ENCODE measurements around the gene SORCS1. TPM values are rescaled to one million over a fixed set of nuclear protein-coding genes. Genes with fewer than 3 reads are reported as not detected.

SORCS1 gene
- total RNA-seq, 6 experiments from 2014 or later, result 0.04 to 0.16 (median 0.09) TPM; not detected in 2

- Histone ChIP-seq H3K4me1 (no peaks in the 10 kb centered on the region), H3K4me3 (no peak overlapping the region), H3K9me3 (no peaks in the 10 kb centered on the region), H3K27ac (no peak overlapping the region), H3K27me3 (no peaks in the 10 kb centered on the region), H3K36me3 (no peaks in the 10 kb centered on the region)
- intact Hi-C loops (cut with DNase I), result no loop called here
- TF ChIP-seq POLR2A (IDR thresholded peaks at IDR 0.05), result no peak
- TF ChIP-seq CTCF (IDR thresholded peaks at IDR 0.05), result no peak
- DNase-seq (no peak), ATAC-seq (no peak)
- 80% methylated on average over 4 of the region's 4 CpGs for WGBS (ENCODE audit: insufficient coverage, low coverage, low lambda C conversion rate, missing lambda C conversion rate)
Observed at GRCh38 chr10:106859892-106860652, 304.4 kb downstream of the SORCS1 start.

GRCh38 chr10:106857728-106858127 is 306.8 kb downstream of the SORCS1 start:
- Histone ChIP-seq H3K27me3 (no peaks in the 10 kb centered on the region), H3K9me3 (no peaks in the 10 kb centered on the region), H3K27ac (no peak overlapping the region), H3K36me3 (no peaks in the 10 kb centered on the region), H3K4me3 (no peak overlapping the region), H3K4me1 (no peaks in the 10 kb centered on the region)
- no peak for DNase-seq
- 51% methylated on average over 6 of the region's 6 CpGs for WGBS (ENCODE audit: insufficient coverage, low coverage, low lambda C conversion rate, missing lambda C conversion rate)
- no peak for TF ChIP-seq CTCF (IDR thresholded peaks at IDR 0.05)
- TF ChIP-seq POLR2A (IDR thresholded peaks at IDR 0.05), result no peak
- no peak for ATAC-seq
- intact Hi-C loops (cut with DNase I), result no loop called here

GRCh38 chr10:106857213-106857612 is 307.3 kb downstream of the SORCS1 start:
- DNase-seq, result no peak
- no peak overlapping the region for H3K4me3 ChIP-seq
- no peaks in the 10 kb centered on the region for H3K9me3 ChIP-seq
- TF ChIP-seq POLR2A (IDR thresholded peaks at IDR 0.05), result no peak
- no peak for TF ChIP-seq CTCF (IDR thresholded peaks at IDR 0.05)
- H3K27me3 ChIP-seq, result no peaks in the 10 kb centered on the region
- intact Hi-C loops (cut with DNase I), result no loop called here
- H3K36me3 ChIP-seq, result no peaks in the 10 kb centered on the region
- ATAC-seq, result no peak
- 62% methylated on average over 6 of the region's 6 CpGs for WGBS (ENCODE audit: insufficient coverage, low coverage, low lambda C conversion rate, missing lambda C conversion rate)
- no peaks in the 10 kb centered on the region for H3K4me1 ChIP-seq
- H3K27ac ChIP-seq, result no peak overlapping the region

GRCh38 chr10:106836933-106837663 is 327.4 kb downstream of the SORCS1 start:
- ATAC-seq, result peak; percentile 32 to 66 (median 54)

More at GRCh38 chr10:106836933-106837663, 327.4 kb downstream of the SORCS1 start:
- WGBS (ENCODE audit: insufficient coverage, low coverage, low lambda C conversion rate, missing lambda C conversion rate), result 25% methylated on average over 2 of the region's 2 CpGs
- H3K36me3 ChIP-seq, result no peaks in the 10 kb centered on the region
- no peak for DNase-seq
- H3K27ac ChIP-seq, result no peak overlapping the region
- H3K4me3 ChIP-seq, result no peak overlapping the region
- TF ChIP-seq CTCF (IDR thresholded peaks at IDR 0.05), result no peak
- no peak for TF ChIP-seq POLR2A (IDR thresholded peaks at IDR 0.05)
- no peaks in the 10 kb centered on the region for H3K9me3 ChIP-seq
- no peaks in the 10 kb centered on the region for H3K27me3 ChIP-seq
- intact Hi-C loops (cut with DNase I), result no loop called here
- no peaks in the 10 kb centered on the region for H3K4me1 ChIP-seq

Measured in right lobe of liver (tissue), 6 donors.